ENCODE results near the gene CRMP1.
"Not testable (repeated sequence)": the region's sequence is repeated elsewhere in the genome, so short reads cannot be mapped to it uniquely, and the experiment has no call there.

CRMP1 gene

DNA sequence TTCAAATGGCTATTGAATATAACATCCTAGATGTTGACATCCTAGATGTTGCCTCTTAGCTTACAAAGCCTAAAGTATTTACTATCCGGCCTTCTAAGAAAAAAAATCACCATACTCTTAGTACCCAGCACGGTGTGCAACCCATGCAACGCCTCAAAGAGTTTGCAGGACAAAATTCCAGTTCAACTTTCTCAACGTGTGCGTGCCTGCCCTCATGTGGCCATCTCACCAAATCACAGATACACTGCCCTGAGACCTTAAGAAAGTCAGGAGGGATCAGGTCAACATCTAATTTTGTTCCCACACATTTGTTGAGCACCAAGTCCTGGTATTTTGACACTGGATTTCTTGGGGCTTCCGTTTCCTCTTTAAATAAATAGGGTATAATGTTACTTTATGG is 68.3 kb downstream of the CRMP1 start:
- DNase-seq (ENCODE audit: low spot score), result no peak

DNA sequence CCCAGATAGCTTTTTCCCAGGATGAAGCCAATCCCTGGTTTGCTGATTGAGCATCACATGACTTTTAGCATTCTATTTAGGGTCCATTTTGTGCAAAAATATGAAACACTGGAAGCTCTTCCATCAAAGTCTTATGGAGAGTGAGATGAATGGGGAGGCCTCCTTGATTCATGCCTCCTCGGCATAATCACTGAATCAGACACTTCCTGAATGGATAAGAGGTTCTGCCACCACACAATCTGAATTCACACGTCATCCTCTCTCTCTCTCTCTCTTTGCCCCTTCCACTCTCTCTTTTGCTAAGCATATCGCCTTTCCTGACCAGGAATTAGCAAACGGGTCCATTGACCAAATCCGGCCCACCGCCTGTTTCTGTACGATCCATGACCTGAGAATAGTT is 68.7 kb downstream of the CRMP1 start:
- no peak for DNase-seq (ENCODE audit: low spot score)

DNA sequence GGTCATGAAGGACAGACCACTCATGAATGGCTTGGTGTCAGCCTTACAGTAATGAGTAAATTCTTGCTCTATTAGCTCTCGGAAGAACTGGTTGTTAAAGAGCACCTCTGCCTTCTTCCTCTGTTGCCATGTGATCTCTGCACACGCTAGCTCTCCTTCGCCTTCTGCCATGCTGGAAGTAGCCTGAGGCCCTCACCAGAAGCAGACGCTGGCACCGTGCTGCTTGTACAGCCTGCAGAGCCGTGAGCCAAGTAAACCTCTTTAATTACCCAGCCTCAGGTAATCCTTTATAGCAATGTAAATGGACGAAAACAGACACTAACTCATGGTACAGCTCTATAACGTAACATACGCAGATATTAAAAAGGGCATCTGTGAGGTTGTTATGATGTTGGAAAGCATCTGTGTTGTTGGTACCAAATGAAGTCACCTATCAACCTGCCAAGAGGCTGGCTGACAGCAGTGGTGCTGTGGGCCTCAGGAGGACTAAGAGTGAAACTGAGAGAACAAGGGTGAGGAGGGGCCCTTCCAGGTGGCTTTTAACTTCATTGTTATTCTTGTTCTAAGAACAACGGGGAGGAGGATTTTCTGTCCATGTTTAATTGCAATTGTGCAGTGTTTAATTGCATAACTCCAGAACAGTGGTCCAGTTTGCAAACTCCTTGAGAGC is 69.2 kb downstream of the CRMP1 start:
- no peak for DNase-seq (ENCODE audit: low spot score)

DNA sequence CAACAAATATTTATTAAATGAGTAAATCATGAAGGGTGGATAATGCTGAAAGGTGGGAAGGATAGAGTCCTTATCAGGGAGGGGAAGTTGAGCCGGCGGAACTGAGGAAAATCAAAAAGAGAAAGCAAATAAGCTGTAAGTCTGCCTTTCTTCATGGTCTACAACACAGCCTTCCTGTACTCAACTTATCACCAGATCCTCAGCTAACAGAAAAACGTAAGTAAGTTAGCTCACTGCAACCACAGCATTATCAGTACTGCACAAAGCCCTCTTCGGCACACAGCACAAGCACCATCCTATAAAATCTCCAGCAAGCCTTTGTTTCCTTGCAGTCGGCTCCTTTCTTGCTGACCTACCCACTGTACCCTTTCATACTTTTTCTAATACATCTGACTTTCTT is 70.3 kb downstream of the CRMP1 start:
- DNase-seq (ENCODE audit: low spot score), result no peak

DNA sequence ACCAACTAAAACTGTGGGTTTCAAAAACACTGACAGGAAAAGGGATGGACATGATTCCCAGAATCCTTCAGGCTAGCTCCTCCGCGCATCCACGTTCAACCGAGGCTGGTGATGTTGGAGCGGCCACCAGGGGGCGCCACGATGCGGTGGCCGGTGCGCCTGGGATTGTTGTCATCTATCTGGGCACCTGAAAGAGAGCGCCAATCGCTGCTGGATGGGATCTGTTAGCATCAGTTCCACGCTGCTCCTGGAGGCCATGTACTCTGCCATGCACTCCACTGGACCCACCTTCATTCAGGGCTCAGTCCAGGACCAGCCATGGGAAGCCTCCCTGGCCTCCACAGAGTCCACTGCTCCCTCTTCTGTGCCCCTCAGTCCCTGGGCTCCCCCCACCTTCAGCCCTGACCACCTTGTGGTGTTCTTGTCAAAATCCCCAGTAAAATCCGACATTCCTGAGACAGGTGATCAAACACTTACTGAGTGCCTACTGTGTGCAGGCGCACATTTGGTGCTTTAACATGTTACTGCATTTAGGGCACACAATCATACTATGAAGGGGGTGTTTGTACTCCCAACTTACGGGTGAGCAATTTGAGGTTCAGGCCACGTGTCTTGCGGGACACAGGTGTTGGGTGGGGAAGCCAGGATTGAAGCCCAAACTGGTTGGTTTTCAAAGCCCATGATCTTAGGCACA is 71.1 kb downstream of the CRMP1 start:
- DNase-seq (ENCODE audit: low spot score), result no peak

DNA sequence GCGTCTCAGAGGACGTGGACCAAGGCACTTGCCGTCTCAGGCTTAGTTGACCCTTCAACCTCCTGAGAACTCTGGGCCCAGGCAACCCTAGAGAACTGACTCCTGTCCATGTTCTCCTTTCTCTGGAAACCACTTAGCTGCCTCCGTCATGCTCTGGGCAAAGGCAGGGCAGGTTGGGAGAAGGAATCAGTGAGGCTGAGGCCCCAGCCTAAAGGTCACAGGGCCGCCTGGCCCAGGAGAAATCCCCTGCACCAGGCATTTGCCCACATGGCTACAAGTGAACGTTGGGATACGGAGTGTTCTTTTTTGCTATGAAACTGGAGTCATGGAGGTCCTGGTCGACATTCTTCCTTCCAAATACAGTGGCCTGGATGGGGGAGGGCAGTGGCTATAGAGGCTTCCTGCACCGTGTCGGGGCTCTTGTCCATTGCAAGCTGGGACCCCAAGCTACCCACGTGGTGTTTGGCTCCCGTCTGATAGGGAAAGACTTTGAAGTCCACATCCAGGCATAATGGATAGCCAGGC is 76.0 kb downstream of the CRMP1 start:
- DNase-seq (ENCODE audit: low spot score), result no peak

DNA sequence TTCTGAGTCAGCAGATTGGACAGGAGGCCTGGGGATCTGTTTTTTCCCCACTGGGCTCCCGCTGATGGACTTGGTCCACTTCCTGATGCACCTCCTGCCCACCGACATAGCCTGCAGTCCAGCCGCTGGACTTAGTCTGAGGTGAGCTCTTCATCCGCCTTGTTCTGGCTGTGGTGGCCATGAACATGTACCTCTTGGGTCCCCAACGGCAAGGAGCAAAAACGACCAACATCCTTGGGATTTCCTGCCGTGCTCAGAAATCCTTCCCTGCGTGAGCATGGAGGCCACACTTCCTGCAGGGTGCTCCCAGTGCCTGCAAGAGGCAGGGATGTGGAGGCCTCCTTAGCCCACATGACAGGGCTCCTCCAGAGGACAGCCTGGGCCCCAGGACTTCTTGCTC is 76.8 kb downstream of the CRMP1 start:
- no peak for DNase-seq (ENCODE audit: low spot score)

DNA sequence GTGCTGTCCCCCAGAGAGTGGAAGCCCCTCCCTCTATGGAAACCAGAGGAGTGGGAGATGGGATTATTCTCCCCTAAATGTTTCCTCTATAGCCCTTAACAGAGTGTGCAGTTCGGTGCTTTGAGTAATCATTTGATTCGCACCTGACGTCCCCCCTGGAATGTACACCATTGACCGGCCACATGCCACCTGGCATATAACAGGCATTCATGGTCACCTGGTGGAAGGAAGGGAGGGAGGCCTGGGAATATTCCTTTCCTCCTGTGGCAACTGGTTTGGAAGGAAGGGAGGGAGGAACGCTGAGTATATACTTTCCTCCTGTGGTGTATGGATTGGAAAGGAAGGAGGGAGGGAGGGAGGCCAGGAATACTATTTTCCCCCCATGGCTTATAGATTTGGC is 77.2 kb downstream of the CRMP1 start:
- DNase-seq (ENCODE audit: low spot score), result no peak

DNA sequence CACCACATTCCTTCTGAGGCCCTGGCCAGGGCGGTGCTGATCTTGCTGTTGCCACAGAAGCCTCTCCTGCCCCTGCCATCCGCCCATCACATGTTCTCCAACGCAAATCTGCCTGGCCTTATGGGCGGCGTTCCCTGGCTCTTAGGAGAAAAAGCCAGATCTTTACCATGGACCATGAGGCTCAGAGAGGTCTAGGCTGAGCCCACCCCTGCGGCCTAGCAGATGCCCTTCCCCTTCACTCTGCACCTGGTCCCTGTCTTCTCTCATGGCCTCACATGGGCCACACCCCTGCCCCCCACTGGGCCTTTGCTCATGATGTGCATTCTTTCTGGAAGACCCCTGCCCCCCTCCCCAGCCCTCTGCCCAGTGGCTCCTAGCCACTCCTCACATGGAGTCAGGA is 78.5 kb downstream of the CRMP1 start:
- DNase-seq (ENCODE audit: low spot score), result no peak

DNA sequence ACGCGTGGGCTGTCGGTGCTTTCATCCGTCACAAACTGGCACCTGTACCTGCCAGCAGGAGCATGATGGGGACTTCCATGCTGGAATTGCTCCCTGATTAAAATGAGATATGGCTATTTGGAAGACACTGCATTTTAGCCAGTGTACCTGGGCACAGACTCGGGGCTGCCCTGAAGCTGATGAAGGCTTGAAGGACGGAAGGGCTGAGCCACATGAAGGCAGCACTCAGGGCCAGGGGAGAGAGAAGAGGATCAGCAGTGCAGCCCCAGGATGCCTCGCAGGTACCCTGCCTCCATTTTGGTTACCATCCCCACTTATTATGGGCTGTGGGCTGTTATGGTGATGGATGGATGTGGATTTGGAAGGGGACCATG is 79.0 kb downstream of the CRMP1 start:
- no peak for DNase-seq (ENCODE audit: low spot score)

DNA sequence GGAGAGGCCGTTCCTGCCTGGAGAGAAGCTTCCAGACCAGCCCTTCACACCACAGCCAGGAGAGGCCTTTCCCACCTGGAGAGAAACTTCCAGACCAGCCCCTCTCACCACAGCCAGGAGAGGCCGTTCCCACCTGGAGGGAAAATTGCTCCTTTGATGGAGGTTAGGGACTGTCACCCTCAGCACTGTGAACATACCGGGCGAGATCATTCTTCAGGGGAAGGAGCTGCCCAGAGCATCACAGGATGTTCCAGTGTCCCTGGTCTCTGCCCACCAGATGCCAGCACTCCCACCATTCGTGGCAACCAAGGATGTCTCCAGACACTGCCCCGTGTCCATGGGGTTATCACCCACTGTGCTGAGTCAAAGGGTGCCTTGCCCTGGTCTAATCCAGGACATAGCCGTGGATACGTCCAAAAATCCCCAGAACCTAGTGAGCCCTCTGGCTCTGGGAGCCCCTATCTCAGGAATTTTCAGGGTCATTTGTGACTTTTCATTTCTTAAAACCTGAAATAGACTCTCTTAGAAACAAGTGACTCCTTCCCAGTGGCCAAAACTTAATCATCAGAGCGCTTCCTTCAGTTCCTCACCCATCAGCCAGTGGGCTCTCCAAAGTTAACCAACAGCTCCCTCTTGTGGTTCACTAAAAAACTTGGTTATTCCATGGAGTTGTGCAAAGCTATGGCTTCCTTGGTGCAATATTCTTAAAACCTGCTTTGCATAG is 80.2 kb downstream of the CRMP1 start:
- peak; percentile 56 for DNase-seq (ENCODE audit: low spot score)

DNA sequence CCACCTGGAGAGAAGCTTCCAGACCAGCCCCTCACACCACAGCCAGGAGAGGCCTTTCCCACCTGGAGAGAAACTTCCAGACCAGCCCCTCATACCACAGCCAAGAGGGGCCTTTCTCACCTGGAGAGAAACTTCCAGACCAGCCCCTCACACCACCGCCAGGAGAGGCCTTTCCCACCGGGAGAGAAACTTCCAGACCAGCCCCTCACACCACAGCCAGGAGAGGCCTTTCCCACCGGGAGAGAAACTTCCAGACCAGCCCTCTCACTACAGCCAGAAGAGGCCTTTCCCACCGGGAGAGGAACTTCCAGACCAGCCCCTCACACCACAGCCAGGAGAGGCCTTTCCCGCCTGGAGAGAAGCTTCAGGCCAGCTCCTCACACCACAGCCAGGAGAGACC is 80.8 kb downstream of the CRMP1 start:
- not testable (repeated sequence) for DNase-seq (ENCODE audit: low spot score)

DNA sequence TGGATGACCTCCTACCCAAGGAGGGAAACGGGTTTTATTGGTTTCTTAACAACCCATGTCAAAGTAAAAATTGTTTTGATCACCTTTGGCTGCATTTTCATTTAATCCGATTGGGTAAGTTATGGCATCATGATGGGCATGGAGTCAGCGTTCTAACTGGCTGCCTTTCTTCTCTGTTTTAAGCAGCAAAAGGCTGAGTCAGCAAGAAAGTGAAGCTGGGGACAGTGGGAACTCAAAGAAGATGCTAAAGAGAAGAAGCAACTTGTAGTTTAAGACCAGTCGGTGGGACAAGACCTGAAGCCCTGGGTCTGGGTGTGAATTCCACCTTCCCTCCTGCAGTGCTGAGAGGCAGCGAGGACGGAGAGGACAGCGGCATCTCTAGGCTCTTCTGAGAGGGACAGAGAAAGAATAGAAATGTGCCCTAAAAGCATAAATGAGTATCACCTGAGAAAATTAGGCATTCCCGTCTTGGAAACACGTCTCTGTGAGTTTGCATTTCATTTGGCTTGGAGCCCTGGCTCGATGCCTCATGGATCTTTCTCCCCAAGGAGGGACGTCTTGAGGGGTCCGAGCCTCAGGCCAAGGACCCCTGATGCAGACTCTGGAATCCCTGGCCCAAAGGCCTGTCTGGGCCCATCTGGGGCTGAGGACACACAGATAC is 82.0 kb downstream of the CRMP1 start:
- DNase-seq (ENCODE audit: low spot score), result no peak

DNA sequence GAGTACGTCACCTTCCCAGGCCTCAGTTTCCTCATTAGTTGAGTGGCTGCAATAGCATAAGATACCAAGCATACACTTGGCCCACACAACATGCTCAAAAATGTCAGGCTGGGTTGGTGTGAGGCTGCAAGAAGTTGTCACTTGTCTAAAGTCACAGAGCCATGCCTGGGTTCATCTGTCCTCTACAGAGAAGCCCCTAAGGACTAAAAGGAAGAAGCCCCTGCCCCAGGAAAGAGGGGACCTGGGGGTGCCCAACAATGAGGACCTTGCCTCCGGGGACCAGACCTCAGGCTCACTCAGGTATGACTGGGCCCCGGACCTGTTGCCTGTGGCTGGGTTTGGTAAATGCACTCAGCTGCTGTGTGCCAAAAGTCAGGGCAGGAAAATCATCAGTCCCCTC is 82.7 kb downstream of the CRMP1 start:
- DNase-seq (ENCODE audit: low spot score), result no peak

DNA sequence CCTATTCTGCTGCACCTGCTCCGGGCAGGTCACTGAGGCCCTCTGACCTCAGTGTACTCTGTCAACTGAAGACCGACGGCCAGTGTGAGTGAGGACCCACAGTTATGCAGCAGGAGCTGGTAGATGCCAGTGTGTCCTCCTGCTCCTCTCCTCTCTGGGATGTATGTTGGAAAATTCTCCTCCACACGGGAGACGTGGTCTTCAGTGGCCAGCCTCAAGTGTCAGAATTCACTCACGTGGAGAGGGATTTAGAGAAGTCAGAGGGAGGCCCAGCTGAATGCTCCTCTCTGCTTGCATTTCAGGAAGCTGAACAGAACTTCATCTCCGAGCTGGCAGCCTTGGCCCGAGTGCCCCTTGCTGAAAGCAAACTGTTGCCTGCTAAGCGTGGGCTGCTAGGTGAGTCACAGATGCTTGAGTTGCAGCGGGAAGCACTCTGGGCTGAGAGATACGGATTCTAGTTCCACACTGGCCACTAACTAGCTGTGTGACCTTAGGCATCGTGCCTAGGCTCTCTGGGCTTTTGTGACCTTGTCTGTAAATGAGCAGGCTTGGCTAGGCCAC is 83.6 kb downstream of the CRMP1 start:
- DNase-seq (ENCODE audit: low spot score), result no peak

DNA sequence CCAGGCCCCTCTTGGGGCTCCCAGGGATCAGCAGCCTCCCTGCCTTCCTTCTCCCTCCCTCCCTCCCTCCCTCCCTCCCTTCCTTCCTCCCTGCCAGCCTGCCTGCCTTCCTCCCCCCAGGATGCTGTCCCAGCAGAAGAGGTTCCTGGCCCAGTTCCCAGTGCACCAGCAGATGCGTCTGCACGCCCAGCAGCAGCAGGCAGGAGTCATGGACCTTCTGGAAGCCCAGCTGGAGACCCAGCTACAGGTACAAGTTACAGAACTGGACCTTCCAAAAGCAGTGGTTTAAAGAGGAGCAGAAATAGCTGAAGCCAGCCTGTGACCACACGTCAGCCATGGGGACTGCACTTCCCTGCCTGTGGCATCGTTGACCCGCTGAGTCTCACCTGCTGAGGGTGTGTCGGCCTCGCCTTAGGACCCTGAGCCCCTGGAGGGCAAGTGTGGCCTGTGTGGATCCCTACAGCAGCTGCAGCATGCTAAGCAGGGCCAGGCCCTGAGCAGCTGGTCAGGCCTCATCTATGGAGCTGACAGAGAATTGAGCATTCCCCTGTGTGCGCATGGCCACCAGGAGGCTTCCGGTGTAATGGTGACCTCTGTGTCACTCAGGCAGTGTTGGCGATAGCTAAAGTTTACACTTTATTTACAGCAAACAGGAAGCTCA is 84.7 kb downstream of the CRMP1 start:
- no peak for DNase-seq (ENCODE audit: low spot score)

DNA sequence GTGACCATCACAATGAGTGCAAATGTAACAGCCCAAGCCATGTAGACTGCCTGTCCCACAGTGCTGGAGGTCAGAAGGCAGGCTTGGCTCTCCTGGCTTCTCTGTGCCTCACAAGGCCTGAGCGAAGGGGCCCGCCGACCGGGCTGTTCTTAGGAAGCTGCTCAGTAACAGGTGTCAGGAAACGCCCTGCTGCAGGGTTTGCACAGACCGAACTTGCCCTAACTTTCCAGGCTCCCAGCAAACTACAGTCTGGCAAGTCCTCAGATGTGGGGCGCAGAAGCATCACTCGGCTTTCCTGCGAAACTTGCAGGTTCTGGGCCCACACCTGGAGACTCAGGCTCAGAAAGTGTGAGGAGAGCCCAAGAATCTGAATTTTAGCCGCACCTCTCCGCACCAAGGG is 87.6 kb downstream of the CRMP1 start:
- DNase-seq (ENCODE audit: low spot score), result no peak

DNA sequence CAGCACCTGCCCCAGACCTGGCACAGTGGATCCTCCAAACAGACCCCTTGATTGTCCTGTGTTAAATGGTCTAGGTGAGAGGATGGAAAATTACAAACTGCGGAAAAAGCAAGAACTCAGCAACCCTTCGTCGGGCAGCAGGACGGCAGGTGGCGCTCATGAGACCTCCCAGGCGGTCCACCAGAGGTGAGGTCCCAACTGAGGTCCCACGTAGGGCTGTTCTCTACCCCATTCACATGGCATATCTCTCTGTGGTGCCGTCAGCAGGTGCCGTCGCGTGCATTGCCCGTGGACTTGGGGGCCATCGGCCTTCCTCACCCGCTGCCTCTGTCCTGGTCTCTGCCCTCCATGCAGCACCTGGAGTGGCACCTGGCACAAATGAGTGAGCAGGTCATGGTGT is 88.2 kb downstream of the CRMP1 start:
- DNase-seq (ENCODE audit: low spot score), result no peak

DNA sequence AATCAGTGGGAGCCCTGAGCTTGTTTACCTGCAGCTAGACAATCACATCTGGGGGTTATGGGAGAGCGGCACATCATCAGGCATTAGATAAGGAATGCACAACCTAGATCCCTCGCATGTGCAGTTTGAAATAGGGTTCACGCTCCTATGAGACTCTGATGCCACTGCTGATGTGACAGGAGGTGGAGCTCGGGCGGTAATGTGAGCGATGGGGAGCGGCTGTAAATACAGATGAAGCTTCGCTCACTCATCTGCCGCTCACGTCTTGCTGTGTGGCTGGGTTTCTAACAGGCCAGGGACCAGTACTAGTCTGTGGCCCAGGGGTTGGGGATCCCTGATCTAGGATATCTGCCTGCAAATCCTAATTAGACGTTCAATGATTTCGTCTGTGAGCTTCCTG is 90.3 kb downstream of the CRMP1 start:
- no peak for DNase-seq (ENCODE audit: low spot score)

DNA sequence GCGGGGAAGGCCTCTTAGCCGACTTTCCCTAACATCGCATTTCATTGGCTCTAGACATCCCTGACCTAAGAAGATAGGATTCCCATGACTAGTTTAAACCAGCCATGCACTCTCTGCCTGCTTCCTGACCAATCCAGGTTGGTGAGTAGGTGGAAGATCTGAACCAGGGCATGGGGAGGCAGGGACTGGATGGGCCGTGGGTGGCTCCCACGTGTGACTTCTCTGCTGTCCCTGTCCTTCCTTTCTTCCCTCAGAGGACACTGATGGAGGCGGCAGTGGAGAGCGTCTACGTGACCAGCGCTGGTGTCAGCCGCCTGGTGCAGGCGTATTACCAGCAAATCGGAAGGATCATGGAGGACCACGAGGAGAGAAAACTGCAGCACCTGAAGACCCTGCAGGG is 91.2 kb downstream of the CRMP1 start:
- no peak for DNase-seq (ENCODE audit: low spot score)

DNA sequence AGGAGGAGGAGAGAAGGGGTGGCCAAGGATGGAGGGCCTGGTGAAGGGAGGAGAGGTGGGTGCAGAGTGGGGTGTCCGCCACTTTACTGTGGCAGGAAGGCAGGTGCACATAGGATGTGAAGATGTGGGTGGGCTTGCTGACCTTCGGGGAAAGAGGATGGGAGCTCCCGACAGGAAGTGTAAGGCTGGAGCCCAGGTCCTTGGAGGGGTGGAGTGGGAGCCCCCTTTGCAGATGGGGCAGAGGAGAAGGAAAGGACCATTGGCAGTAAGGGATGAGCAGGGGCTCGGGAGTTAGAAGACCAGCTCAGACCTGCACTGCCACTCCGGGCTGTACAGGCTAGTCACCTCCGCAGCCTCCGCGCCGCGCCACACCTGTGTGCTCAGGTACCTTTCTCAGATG is 92.4 kb downstream of the CRMP1 start:
- DNase-seq (ENCODE audit: low spot score), result no peak

Data from SK-N-DZ (cell line).